ENCODE results near the gene MAPKAP1.

MAPKAP1 gene

DNA sequence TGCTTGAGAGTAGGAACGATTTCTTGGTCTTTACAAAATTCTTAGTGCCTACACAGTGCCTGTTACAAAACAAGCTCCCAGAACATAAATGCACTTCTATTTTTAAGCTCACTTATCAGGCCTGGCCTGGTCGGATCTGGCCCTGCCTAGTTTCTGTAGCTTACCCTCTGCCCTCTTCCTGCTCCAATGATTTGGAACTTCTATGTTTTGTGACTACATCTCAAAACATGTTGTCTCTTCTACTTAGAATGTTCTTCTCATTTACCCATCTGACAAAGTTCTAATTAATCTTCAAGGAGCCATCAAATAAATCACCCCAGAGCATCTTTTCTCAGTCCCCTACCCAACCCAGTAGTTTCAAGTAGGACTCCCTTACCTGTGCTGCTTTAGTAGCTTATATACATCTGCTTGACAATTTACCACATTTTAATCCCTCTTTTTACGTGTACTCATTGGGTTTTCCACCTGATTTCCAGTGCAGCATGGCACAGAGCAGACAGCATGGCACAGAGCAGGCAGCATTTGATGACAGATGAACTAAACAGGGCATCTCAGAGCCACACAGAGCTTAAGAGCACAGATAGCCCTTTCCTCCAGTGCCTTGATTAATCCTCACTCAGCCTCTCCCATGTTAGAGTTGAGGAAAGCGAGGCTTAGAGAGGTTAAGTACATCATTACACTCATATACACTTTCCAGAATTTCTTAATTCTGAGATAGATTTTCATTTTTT is 171.9 kb downstream of the MAPKAP1 start:
- no peak for DNase-seq (ENCODE audit: low spot score)

- DNase-seq (ENCODE audit: low spot score), result no peak
These were observed 174.0 kb downstream of the MAPKAP1 start for GRCh38 chr9:125532812-125533594.

DNA sequence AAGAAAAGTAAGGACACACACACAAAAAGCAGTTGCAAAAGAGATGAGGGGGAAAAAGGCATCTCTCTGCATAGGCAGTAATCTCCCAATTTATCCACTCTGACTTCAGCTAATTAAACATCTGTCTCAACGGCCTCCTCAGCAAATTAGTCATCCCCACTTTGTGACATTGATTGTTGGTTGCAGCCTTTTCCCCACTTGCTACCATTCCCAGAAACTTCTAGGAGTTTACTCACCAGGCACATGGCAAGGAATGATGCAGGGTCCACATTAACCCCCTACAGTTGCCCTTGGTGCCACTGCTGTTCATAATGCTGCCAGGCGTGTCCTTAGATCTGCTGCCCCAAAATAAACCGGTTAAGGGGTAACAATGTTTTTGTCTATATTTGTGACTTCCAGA is 174.6 kb downstream of the MAPKAP1 start:
- DNase-seq (ENCODE audit: low spot score), result no peak

- DNase-seq (ENCODE audit: low spot score), result no peak
These were observed 177.2 kb downstream of the MAPKAP1 start for GRCh38 chr9:125529589-125530515.

GRCh38 chr9:125529107-125529506 is 177.9 kb downstream of the MAPKAP1 start:
- no peak for DNase-seq (ENCODE audit: low spot score)

DNA sequence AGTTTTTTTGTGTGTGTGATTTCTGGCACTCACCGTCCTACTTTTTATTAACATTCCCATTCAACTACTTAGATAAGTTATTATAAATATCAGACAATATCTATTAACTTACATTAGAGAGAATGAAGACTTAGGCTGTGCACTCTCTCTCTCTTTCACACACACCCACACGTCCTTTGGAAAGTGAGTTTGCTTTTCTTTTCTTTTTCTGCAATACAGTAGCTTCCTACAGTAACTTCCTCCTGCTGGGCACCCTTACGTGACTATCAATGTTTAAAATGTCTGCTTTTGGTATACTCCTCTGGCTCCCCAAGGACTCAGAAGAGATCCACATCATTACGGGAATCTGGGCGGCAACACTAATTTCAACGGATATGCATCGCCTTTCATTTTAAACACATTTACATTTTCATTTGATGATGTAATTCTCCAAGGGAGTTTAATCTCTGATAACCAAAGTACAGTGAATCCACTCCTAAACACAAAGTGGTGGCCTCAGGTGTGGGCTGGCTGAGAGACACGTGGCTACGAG is 179.5 kb downstream of the MAPKAP1 start:
- DNase-seq (ENCODE audit: low spot score), result no peak

DNA sequence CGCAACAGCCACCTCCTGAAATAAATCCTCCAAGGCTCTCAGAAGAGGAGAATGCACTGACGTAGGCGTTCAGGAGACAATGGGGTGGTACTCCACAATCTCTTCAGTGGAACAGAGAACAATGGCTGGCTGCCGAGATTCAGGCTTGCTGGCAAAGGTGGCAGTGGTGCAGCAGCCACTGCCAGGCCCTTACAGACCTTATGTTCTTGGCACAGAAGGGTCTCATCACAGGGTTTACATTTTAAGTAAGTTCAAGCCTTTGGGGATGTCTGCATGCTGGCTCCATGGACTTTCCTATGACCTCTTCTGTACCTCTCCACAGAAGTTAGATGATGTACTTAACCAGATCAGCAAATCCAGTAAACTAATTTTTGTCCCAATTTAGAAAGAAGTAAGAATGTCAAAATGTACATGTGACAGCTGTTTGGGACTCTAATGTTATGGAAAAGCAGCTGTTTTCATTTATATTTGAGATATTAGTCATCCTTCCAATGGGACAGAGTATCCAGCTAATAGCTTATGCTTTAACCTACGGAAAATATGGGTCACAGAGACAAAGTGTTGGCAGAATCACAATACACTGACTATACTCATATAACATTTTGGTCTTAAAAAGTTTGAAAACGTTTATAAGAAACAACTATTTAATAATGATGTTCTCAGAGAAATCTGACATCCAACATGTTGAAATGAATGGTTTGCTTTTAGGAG is 180.9 kb downstream of the MAPKAP1 start:
- no peak for DNase-seq (ENCODE audit: low spot score)

DNA sequence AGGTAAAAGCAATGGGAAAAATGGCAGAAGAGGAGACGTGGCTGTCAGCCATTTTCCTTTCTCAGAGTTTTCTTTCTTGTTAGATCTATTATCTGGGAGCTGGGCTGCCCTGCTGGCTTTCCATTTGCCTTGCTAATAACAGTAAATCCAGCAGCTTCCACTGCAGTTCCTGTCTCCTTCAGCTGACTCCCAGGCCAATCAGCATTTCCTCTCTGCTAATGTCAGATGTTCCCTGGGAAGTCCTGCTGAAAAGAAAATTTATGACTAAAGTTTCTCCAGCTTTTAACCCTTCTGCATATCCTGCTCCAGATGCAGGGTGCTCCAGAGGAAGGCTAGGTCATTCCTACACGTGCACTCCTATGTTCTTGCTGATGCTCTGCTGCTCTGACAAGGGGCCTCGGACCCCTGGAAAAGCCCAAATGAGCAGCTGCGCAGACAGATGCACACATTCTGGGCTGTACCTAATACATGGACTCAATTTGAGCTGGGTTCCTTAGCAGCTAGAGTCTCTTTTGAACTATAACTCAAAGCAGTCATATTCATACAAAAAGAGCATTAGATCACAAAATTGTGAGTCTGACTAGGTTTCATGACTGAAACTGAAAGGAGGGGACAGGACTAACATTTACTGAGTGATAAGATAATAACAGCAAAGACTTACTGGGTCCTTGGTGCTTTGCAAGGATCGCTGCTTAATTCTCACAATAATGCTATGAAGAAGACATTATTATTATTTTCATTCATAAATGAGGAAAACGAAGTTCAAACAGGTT is 182.2 kb downstream of the MAPKAP1 start:
- no peak for DNase-seq (ENCODE audit: low spot score)

DNA sequence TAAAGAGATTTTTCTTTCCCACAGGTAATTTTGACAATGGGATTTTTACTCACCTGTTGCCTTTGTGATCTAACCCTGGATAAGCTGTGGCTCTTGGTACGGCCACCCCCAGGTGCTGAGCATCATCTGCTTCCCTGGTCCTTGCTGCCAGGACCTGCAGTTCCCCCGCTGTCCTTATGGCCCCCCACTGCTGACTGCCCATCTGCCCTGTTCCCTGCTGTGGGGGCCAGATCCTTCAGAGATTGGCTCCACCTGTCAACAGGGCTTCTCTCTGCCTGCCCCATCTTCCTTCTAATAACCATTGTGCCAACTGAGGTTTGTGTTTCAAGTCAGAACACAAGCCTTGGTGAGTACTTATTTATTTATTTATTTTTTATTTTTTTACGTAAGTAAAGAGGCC is 183.3 kb downstream of the MAPKAP1 start:
- DNase-seq (ENCODE audit: low spot score), result no peak

GRCh38 chr9:125522328-125522725 is 184.7 kb downstream of the MAPKAP1 start:
- no peak for DNase-seq (ENCODE audit: low spot score)

DNA sequence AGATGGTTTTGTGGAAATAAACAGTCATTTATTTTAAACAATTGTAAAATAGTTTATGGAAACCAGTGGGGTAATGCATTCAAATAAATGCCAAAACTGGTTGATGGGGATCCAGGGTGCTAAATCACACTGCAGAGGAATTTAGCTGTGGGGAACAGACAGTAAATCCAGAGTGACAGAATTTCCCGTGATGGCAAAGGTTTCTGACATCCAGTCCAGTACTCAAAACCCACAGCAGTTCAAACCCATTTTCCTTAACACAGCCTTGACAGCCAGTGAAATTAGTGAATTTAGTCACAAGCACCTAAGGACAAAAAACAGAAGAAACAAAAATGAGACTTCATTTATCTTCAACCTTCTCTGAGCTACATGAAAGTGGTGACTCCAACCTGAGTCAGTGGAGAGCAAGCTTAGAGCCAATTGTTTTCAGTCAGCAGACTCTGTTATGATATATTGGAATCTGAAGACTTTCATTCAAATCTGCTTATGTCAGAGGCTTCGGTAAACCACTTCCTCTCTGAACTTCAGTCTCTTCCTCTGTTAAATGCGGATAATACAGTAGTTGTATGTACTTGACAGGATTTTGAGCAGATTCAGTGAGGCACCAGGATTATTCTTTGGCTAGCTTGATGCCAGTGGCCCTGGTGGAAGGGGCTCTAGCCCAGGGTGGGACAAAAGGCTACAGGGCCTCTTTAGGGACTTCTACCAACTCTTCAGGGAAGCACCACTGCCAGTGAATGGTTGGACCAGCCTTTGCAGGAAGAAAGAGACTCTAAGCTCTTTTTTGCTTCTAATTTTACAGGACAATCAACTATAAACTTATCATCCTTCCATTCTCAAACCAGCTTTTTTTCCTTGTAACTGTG is 185.3 kb downstream of the MAPKAP1 start:
- no peak for DNase-seq (ENCODE audit: low spot score)

- DNase-seq (ENCODE audit: low spot score), result no peak
These were observed 187.3 kb downstream of the MAPKAP1 start for GRCh38 chr9:125519734-125520133.

GRCh38 chr9:125517577-125517976 is 189.4 kb downstream of the MAPKAP1 start:
- DNase-seq (ENCODE audit: low spot score), result no peak

- DNase-seq (ENCODE audit: low spot score), result no peak
These were observed 190.7 kb downstream of the MAPKAP1 start for GRCh38 chr9:125515983-125516940.

- DNase-seq (ENCODE audit: low spot score), result no peak
These were observed 191.7 kb downstream of the MAPKAP1 start for GRCh38 chr9:125515281-125515680.

DNA sequence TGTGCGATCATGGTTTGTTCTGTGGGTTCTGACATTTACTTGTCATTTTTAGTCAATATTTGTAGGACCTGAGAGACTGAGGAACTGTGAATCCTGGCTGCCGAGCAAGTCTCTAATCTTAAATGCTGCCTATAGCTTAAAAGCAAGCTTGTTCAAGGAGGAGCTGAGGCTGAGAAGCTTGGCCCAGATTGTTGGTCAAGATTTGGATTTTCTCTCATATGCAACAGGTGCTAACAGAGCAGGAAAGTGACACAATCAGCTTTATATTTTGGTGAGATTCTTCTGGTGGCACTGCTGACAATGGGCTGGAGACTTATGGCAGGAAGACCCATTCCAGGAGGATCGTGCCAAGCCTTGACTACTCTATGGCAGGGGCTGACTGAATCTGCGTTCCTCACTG is 192.5 kb downstream of the MAPKAP1 start:
- DNase-seq (ENCODE audit: low spot score), result no peak

DNA sequence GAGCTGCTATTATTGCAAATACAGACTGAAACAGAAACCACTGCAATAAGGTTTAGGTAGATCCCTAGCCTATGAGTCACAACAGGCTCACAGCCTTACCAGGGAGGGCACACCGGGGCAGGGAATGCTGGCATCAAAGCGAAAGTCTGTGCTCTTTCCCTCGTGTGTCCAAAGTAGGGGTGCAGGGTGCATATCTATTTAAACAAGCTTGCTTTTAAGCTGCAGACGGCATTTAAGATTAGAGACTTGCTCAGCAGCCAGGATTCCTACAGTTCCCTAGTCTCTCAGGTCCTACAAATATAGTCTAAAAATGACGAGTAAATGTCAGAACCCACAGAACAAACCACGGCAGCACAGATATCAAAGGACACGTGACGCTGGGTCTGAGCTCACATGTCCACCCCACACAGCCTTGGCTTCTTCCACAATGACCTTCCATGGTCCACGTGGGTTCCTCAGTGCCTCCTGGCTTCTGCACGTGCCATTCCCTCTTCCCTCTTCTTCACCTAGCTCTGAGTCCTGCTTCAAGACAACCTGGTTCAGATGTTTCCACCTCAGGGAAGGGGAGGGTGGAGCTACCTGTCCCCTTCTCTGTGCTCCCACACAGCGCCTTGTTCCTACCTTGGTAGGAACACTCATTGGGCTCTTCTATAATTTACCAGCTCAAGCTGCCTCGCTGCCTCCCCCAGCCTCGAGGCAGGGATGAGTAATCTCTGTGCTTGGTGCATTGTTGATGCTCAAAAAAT is 193.2 kb downstream of the MAPKAP1 start:
- no peak for DNase-seq (ENCODE audit: low spot score)

DNA sequence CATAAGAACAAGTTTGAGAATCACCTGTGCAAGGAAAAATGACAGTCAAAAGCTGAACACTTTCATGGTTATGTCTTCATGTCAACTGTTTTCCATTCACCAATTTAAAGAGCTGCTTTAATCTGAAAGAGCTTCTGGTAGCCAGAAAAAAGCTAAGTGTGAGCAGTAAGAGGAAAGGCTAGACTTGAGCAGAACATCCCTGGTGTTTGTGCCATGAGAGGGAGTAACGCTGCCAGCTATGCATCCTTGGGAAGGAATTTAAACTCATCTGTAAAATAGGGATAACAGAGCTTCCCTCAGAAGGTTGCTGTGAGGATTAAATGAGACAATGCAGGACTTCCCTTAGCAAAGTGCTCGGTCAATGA is 193.7 kb downstream of the MAPKAP1 start:
- DNase-seq (ENCODE audit: low spot score), result no peak
